ENCODE measurements around the gene STOML1. TPM values are rescaled to one million over a fixed set of nuclear protein-coding genes. Genes with fewer than 3 reads are reported as not detected.

STOML1 gene
- total RNA-seq, 2 donors from 2014 or later: 4.4 to 5.5 TPM

DNA sequence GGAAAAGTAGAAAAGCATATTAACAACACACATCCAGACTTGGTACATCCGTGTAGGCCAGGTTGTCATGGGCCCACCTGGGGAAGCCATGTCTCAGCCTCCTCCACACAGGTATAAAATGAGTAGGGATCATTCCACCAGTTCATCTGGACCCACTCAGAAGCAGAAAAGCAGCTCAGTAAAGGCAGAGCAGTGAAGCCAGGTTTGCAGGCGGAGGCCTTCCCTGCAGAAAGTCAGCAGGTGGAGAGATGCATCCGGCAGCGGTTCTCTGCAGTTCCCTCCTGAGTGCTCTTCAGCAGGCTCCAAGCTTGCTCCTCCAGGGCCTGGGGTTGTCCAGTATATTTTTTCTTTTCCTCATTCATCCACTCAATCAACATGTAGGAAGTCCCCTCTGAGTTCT is 43.7 kb downstream of the STOML1 start:
- WGBS, 2 experiments (ENCODE audit: insufficient coverage in 1 of 2, insufficient read length in 1 of 2): 87 to 97% methylated on average over 3 to 4 of the region's 4 CpGs
- H3K9me3 Mint-ChIP-seq: no peaks in the 10 kb centered on the region
- no peak for DNase-seq

GRCh38 chr15:73947651-73948050 is 44.4 kb downstream of the STOML1 start:
- Mint-ChIP-seq H3K27me3 (ENCODE audit: insufficient read depth) (peaks cover 3% of the 10 kb centered on the region), H3K4me1 (peaks cover 10% of the 10 kb centered on the region), H3K4me3 (no peak overlapping the region), H3K9me3 (no peaks in the 10 kb centered on the region), H3K27ac (no peak overlapping the region), H3K36me3 (ENCODE audit: low read depth) (peaks cover 3% of the 10 kb centered on the region)
- WGBS, 2 experiments (ENCODE audit: insufficient coverage in 1 of 2, insufficient read length in 1 of 2): 91 to 98% methylated on average over 6 to 9 of the region's 9 CpGs
- DNase-seq: no peak
- Histone ChIP-seq H3K27me3 (ENCODE audit: control insufficient read depth, insufficient read depth, low read length, poor library complexity, severe bottlenecking) (no peaks in the 10 kb centered on the region), H3K9ac (ENCODE audit: extremely low read depth, low read length, poor library complexity, severe bottlenecking) (no peak overlapping the region), H3K27ac (ENCODE audit: low read depth, low read length) (no peak overlapping the region), H3K36me3 (ENCODE audit: control insufficient read depth, insufficient read depth, low read length) (no peaks in the 10 kb centered on the region), H3K4me3 (ENCODE audit: low read length) (no peak overlapping the region), H3K4me1 (ENCODE audit: control insufficient read depth, insufficient read depth, low read length) (peaks cover 3% of the 10 kb centered on the region), H3K9me3 (ENCODE audit: control insufficient read depth, low read length) (no peaks in the 10 kb centered on the region)
- no peak for TF ChIP-seq CTCF (conservative IDR thresholded peaks at IDR 0.05)

More for the DNA sequence above, 43.7 kb downstream of the STOML1 start:
- no peak overlapping the region for H3K9ac ChIP-seq (ENCODE audit: extremely low read depth, low read length, poor library complexity, severe bottlenecking)
- no peaks in the 10 kb centered on the region for H3K36me3 ChIP-seq (ENCODE audit: control insufficient read depth, insufficient read depth, low read length)
- no peaks in the 10 kb centered on the region for H3K27me3 ChIP-seq (ENCODE audit: control insufficient read depth, insufficient read depth, low read length, poor library complexity, severe bottlenecking)
- no peaks in the 10 kb centered on the region for H3K9me3 ChIP-seq (ENCODE audit: control insufficient read depth, low read length)
- Mint-ChIP-seq H3K27ac (no peak overlapping the region), H3K36me3 (ENCODE audit: low read depth) (peaks cover 3% of the 10 kb centered on the region), H3K4me1 (peaks cover 10% of the 10 kb centered on the region), H3K27me3 (ENCODE audit: insufficient read depth) (no peaks in the 10 kb centered on the region), H3K4me3 (no peak overlapping the region)
- no peak overlapping the region for H3K27ac ChIP-seq (ENCODE audit: low read depth, low read length)
- H3K4me1 ChIP-seq (ENCODE audit: control insufficient read depth, insufficient read depth, low read length): peaks cover 3% of the 10 kb centered on the region
- H3K4me3 ChIP-seq (ENCODE audit: low read length): no peak overlapping the region
- TF ChIP-seq CTCF (conservative IDR thresholded peaks at IDR 0.05): no peak

- 95 to 96% methylated on average over 5 to 9 of the region's 9 CpGs for WGBS, 2 experiments (ENCODE audit: insufficient coverage in 1 of 2, insufficient read length in 1 of 2)
- Mint-ChIP-seq H3K36me3 (ENCODE audit: low read depth) (peaks cover 3% of the 10 kb centered on the region), H3K4me1 (peaks cover 8% of the 10 kb centered on the region), H3K4me3 (no peak overlapping the region), H3K27ac (no peak overlapping the region), H3K27me3 (ENCODE audit: insufficient read depth) (peaks cover 6% of the 10 kb centered on the region), H3K9me3 (no peaks in the 10 kb centered on the region)
- no peak for TF ChIP-seq CTCF (conservative IDR thresholded peaks at IDR 0.05)
- Histone ChIP-seq H3K27me3 (ENCODE audit: control insufficient read depth, insufficient read depth, low read length, poor library complexity, severe bottlenecking) (no peaks in the 10 kb centered on the region), H3K27ac (ENCODE audit: low read depth, low read length) (no peak overlapping the region), H3K9ac (ENCODE audit: extremely low read depth, low read length, poor library complexity, severe bottlenecking) (no peak overlapping the region), H3K4me3 (ENCODE audit: low read length) (no peak overlapping the region), H3K36me3 (ENCODE audit: control insufficient read depth, insufficient read depth, low read length) (no peaks in the 10 kb centered on the region), H3K9me3 (ENCODE audit: control insufficient read depth, low read length) (no peaks in the 10 kb centered on the region), H3K4me1 (ENCODE audit: control insufficient read depth, insufficient read depth, low read length) (peaks cover 3% of the 10 kb centered on the region)
- no peak for DNase-seq
Measured at GRCh38 chr15:73946795-73947370, 45.2 kb downstream of the STOML1 start.

All from endodermal cell (in vitro differentiated cells).